Tongue (tissue), 2 donors: ENCODE data around the gene LTBR. TPM values are rescaled to one million over a fixed set of nuclear protein-coding genes. Genes with fewer than 3 reads are reported as not detected.

Experiments used
- DNase-seq: peaks from one replicate; pipeline ENCODE4 v3.0.0-alpha.2; 2015
- total RNA-seq: library from RNA; depleted of rRNA; stranded (reverse); fragments of >200 nt; gene quantifications from one replicate; pipeline ENCODE4 v1.2.3, GENCODE V29; 2014

Gene LTBR
- total RNA-seq, 1 donor from 2014 or later: 34.5 TPM

DNA sequence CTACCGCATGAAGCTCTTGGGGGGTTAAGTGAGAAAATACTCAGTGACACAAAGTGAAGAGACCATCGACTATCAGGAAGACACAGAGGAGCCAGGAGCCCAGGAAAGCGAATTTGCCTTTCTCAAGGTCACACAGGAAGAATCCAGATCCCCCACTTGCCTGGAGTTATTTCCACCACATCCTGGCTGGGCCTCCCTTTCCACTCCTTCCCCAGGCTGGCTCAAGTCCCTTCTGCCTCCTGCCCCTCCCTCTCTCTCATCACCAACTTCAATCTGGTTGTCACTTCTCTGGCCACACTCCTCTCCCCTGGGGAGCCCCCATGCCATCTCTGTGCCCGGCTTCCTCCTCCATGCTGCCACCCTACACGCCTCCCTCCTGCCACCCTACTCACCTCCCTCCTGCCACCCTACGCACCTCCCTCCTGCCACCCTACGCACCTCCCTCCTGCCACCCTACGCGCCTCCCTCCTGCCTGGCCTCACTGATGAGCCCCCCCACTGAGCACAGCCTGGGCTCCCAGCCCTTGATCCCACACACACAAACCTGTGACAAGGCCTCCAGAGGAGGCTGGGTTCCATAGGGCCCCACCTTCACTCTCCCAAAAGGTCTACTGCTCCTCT lies 14.9 kb upstream of the LTBR start:
- no peak for DNase-seq

DNA sequence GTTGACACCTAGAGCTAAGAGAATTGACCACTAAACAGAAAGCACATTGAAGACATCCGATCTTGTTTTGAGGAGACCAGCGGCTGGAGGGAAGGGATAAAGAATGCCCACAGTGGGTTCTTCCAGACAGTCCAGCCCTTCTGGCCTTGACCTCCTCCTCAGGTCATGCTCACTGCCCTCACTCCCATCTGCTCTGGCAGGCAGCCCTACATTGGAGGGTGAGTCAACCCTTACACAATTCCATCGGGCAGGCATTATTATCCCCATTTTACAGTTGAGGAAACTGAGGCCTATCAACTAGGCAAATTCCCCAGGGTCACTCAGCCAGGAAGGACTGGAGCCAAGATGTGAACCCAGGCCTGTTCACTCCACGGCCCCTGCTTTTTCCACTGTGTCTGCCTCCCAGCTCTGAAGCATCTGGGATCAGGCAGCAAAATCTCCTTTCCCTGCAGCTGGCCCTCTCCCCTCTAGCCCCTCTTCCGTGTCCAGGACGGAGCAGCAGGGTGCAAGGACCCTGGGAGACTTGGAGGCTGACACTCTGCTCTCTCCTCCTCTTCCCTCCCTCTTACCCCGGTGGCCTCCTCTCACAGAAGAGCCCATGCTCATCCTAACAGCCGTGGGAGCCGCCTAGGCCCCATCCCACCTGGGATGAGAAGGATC lies 13.9 kb upstream of the LTBR start:
- no peak for DNase-seq

DNA sequence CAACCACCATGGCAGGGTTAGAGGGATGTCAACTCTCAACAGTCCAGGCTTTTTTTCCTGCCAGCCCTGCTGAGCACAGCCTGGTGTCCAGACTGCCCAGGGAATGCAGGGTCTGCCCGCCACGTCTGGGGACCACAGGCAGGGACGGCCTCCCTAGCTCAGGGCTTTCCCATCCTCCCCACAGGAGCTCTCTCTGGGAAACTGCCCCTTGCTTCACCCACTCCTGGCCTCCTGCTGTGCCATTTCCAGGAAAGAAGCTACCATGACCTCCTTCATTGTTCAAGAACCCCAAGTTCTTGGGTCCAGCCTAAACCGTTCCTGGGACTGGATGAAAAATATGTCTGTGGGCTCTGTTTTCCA lies 13.4 kb upstream of the LTBR start:
- DNase-seq: no peak

DNA sequence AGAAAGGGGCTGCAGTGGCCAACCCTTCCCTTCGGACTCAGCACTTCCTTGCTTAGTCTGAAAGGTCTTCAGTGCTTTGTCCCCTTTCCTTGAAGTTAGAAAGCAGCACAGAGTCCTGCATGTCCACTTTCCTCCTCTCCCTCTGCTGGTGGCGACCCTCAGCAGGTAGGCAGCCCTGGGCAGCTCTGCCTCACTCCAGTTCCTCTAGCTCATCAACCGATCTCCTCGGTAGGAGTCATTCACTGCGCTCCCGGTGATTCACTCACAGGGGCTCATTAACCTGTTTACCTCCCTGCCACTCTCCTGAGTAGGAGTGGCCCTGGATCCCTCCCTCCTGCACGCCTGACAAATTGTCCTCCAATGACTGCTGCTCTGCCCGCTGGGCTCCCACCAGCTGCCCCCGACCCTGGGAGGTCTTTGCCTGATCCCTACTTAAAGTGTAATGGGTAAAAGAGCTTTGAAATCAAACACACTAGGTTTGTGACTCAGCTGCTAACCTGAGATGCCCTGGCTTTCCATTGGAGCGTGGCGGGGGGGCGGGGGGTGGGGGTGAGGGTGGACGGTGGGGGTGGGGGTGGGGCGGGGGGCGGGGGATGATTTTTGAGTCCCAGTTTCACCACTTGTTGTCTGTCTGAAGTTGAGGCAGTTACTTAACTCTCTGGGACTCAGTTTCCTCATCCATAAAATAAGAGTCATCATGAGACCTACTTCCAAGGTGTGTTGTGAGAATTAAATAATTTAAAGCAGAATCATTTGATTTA lies 12.8 kb upstream of the LTBR start:
- DNase-seq: no peak

DNA sequence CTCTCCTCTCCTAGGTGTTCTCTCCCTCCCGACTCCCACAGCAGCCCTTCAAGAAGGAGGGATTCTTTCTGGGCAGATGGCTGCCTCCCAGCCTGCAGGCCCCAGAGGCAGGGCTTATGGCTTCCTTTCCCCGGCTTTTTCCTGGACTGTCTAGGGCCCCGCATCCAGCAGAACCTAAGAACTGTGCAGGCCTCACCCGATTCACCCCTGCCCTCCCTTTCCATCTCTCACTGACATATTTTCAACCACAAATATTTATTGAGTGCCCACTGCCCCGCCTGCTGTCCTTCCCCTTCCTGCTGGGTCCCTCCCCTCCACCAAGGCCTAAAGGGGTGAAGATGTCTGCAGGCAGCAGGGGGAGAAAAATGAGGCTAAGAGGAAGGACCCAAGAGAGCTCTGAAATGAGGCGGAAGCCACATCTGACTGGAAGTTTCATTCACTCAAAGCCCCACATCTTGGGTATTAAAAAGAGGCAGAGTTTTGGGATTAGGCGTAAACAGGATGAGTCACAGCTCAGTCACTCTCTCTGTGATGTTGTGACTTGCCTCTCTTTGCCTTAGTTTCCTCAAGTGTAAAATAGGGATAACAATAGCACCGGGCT lies 11.5 kb upstream of the LTBR start:
- no peak for DNase-seq

DNA sequence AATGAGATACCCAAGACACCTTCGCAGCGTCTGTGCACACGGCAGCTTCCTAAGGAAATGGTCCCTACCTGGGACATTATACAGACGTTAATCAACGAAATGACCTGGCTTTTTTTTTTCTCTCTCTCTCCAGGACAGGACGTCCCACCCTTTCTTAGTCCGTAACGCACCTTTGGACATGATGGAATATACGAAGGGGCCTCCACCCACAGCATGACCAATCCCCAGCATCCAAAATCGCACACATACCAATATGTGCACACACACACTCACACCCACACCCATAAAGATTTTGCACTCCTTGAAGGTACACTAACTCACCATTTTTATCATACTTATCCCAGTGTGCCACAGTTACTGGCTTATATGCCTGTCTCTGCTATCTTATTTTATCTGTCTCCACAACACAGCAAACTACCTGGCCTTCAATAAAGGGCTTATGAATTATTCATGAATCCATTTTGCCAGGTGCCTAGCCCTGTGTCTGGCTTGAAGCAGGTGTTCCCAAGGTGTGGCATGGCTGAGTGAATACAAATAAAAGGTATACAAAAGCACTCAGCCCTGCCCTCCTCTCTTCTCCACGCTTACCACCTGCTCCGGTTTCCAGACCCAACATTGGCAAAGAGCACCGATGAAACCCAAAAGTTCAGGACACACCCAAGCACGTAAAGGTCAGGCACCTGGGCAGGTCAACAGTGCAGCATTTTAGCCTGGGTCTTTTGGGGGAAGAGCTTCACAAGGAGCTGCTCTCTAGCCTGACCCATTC lies 10.8 kb upstream of the LTBR start:
- no peak for DNase-seq

DNA sequence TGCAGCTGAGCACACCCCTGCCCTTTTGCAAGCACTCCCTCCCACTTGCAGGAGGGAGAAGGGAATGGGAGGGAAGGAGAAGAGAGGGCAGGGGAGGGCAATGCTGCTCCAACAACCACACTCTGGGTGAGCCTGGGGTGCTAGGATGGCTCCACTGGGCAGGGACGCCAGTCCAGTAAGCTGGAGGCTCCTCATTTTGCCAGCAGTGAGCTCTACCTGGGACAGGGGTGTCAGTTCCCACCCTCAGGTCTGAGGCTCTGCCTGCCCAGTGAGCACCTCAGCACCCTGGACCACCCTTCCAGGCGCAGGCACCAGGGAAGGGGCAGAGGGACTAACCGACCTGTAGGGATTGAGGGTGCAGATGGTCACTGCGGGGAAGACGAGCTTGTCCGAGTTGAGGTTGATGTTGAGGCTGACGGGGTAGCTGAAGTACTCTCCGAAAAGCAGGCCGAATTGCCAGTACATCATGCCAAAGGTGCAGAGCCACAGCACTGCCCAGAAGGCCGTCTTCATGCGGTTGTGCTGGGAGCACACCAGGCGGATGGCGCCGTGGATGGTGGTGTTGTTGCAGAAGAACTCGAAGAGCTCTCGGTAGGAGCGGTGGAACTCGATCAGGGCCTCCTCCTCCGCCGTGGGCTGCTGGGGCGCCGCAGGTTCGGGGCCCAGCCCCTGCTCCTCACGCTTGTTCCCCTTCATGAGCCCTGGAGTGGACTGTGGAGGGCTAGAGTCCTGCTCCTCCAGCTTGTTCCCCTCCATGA lies 9.8 kb upstream of the LTBR start:
- no peak for DNase-seq

DNA sequence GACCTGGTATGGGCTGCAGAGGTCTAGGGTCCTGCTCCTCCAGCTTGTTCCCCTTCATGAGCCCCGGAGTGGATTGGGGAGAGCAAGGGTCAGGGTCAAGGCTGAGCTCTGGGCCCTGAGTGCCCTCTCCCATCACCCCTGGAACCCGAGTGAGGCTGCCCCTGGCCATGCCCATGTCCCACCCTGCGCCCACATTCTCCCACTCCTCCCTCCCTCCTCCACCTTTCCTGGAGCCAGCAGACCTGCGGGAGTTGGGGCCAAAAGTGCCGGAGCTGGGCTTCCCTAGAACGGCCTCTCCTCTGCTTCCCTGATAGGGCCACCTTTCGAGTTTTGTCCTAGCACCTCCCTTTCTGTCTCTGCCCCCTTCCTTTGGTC lies 9.2 kb upstream of the LTBR start:
- DNase-seq: no peak

DNA sequence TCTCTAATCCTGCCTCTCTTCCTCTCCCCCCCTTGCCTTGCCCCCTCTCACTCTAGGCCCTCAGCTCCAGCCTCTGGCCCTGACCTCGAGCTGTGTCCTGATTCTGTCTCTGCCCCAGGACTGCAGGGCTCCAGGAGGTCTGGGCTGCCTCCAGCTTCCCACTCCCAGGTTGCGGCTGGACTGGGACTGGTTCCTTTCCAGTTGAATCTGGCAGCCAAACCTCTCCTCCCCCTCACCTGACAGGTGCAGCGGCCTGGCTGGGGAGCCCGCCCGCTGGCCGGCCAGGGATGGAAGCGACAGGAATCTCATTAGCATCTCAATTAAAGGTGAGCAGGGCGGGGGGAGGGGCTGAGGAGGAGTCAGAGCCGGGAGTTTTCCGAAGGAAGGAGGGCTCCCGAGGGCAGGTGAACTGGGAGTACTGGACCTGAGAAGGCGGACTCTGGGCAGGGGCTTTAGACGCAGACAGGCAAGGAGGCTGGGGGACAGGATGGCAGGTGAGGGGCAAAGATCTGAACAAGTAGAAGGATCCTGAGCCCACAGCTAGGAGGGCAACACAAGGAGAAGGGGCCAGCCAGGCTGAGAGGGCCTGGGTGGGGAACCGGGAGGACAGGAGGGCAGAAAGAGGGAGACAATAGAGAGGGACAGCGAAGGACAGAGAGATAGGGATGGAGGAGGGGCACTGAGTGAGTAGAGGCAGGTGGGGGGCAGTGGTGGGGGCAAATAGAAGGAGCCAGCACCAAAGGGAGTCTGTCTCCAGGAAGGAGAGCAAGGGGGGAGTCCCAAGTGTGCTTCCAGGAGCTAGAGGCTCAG lies 8.5 kb upstream of the LTBR start, which contains the start of gene SCNN1A:
TSS of gene SCNN1A (minus strand) at position 295 of the 810 bp plus-strand sequence. CDS start 780 bp downstream, outside the sequence.
- DNase-seq: no peak

DNA sequence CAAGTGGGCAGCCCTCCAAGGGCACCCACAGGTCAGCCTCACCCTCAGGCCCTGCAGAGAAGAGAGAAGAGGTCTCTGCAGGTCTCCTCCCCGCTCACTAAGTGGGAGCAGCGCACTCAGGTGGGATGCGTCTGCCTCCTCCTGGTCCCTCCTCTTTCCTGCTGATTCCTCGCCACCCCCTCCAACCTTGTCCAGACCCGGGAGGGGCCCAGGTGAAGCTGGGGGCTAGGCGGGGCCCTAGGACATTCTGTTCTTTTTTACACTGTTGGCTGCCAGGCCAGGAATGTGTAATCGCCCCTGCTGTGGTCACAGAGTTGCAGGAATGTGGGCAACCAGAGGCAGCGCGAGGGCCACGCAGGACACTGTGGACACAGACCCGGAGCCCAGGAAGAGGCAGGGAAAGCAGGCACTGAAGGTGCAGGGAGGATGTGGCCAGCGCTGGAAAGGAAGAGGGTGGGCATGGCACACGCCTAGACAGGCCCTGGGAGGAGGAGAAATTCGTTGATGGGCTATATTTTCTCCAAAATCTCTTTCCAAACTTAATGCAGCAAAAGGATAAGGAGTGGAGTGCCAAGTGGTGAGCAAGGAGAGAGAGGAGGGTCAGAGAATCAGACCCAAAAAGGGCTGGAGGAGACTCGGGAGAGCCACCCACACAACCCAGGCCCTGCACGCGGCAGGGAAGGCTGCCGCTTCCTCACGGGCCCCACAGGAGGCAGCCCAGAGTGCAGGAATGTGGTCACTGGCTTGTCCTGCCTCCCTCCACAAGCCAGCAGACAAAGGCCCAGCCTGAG lies 7.7 kb upstream of the LTBR start:
- DNase-seq: no peak

DNA sequence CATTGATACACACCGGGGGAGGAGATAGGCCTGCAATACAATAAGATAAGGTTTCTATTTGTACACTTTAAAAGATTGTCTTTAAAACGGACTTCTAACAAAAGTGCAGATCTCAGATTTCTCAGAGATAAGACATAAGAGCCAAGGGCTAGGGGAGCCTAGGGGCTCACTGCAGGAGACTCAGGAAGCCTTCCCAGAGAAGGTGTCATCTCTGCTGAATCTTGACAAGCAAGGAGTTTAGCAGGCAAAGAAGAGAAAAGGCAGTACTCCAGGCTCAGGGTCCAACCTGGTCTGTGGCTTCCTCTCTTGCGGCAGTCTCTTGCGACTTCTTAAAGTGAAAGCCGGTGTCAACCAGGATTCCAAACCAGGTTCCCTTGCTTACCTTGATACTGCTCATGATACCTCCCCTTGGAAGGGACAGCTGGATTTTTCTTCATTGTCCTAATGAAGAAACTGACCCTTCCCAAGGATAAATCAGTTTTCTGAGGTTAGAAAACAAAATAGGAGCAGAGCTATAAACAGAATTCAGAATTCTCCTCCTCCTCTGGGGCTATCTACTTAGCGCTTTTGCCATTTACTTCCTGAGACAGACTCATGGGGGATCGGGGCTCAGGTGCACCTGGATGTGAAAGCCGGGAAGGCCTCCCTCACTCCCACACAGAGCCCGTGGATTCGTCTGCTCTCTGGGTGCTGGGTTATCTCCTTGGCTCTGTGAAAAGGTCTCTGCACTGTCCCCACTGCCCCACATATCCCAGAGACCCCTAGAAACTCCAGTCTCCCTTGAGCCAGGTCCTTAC lies 6.9 kb upstream of the LTBR start:
- DNase-seq: no peak

DNA sequence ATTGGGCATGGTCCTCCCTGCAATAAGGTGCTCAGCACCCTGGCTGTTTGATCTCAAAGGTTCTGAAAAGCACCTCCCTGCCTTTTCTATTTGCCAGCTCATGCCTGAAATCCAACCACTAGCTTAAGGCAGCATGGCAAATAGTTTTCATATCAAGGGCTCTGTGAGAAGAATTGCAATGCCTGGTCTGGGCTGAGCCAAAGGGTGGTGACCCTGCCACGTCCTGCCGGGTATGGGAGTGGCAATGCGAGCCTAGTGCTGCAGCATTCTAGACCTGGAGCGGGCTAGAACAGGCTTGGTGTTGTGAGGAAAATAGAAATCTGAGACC lies 6.3 kb upstream of the LTBR start:
- no peak for DNase-seq

DNA sequence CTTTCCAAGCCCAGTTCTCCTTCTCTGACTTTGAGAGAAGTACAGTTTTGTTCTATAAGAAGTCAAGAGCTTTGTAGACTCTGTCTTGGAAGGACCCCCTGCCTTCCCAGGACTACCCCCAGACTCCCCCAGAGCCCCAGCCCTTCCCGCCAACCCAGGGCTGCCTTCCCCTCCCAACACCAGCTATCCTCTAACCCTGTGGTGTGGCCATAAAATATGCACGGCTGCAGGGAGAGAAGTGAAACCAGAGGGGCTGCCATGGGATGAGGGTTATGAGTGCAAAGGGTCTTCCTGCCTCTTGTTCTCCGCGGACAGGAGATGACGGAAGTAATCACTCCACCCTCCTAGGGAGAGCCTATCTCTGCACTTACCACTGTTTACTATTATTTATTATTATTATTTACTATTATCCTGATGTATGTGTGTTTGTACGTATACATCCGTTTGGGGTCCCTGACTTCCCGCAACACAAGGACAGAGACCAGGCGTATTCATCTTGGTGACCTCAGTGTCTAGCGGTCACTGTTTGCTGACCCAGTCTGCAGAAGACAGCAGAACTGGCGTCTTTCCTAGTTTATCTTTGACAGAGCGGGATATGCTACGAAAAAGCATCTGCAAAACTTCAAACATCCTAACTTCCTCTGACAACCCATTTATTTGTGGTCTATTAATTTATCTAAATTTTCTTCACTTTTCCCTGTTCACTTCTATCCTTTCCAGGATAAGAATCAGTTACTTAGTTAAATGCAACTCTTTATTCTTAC lies 5.1 kb upstream of the LTBR start:
- no peak for DNase-seq

DNA sequence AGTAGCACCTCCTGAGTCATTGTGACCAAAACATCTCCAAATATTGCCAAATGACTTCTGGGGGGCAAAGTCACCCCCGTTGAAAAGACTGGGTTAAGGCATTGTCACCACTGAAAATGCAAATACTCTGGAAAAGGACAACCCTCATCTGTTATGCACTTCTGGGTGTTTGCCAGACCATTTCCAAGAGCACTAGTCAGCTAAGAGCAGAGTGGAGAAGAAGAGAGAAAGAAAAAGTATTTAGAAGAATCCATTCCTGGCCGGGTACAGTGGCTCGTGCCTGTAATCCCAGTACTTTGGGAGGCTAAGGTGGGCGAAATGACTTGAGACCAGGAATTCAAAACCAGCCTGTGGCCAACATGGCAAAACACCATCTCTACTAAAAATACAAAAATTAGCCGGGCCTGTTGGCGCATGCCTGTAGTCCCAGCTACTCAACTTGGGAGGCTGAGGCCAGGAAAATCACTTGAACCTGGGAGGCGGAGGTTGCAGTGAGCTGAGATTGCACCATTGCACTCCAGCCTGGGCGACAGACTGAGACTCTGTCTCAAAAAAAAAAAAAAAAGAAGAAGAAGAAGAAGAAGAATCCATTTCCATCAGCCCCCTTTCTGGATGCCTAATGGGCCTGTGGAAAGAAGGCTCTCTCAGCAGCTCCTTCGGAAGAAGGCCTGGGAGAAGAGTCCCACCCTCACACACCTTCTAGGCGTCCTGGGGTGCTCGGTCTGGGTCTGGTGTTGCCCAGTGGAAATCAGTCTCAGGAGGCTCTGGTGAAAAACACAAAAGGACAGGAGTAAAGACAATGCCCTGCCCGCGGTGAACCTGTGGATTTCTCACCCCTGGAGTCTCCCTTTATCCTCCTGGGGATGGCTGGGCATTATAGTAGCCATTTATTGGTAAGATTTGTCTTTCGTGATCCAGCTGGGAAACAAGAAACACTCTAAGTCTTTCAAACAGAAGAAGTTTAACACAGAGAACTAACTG lies 3.5 kb upstream of the LTBR start:
- DNase-seq: no peak

DNA sequence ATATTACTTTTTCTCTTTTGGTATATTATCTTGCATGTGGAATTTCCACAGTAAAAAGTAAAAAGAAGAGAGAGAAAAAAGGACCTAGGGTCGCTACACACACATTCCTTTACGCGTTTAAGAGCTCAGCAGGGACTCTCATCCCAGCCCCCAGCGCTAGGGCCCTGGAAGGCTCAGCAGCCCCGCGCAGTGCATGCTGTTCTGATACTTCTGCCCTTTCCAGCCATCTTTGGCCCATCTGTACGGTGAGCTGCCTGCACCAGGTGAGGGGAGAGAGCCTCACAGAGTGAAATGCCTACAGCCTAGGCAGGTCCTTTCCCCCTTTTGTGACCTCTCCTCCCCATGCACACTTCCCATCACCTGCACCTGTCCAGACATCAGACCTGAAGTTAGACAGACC lies 1.6 kb upstream of the LTBR start:
- no peak for DNase-seq

DNA sequence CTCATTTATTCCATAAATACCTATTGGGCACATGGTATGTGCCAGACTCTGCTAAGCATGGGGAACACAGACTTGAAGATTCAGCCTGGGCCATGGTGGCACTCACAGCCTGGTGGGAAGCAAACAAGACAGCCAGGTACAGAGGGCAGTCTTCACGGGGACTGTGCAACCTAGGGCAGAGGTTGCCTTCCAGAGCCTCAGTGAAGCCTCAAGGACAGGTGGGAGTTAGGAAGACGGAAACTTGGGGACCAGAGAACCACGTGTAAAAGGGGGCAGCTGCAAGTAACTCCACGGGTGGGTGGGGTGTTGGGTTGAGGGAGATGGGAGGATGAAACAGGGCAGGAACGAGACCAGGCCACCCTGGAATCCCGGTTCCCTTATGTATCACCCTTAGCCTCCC lies 980 bp upstream of the LTBR start:
- DNase-seq: no peak
